PFSK-1 (cell line): ENCODE measurements around the gene CEACAM19.

Experiments
- FOXP2 ChIP-seq: optimal IDR thresholded peaks from 2 replicates; pipeline ENCODE3; 2011; ENCODE audit warnings: borderline replicate concordance, control low read depth, inconsistent platforms; ENCODE audit not compliant: insufficient read depth; ENCODE audit errors: extremely low read length, extremely low read depth
- POLR2AphosphoS5 ChIP-seq: IDR thresholded peaks from 2 replicates; pipeline ENCODE4 v1.6.1; 2012; ENCODE audit warnings: low read depth, mild to moderate bottlenecking, control low read depth, low read length, moderate library complexity
- REST ChIP-seq, 2 experiments: IDR thresholded peaks; 2 replicates each; pipeline versions ENCODE4 v1.6.1 to v1.8.0; 2011 to 2012; ENCODE audit warnings: low read depth in 2 of 2, low read length in 2 of 2, control low read depth in 1 of 2, inconsistent platforms in 1 of 2, mild to moderate bottlenecking in 1 of 2, moderate library complexity in 1 of 2; ENCODE audit not compliant: insufficient read depth in 1 of 2
- SIN3A ChIP-seq: IDR thresholded peaks from 2 replicates; pipeline ENCODE4 v1.6.1; 2012; ENCODE audit warnings: mild to moderate bottlenecking, low read length, moderate library complexity, borderline replicate concordance; ENCODE audit not compliant: insufficient read depth
- TAF1 ChIP-seq: IDR thresholded peaks from 2 replicates; pipeline ENCODE4 v1.6.1; 2012; ENCODE audit warnings: low read length, control low read depth, borderline replicate concordance; ENCODE audit not compliant: insufficient read depth

CEACAM19 gene

DNA sequence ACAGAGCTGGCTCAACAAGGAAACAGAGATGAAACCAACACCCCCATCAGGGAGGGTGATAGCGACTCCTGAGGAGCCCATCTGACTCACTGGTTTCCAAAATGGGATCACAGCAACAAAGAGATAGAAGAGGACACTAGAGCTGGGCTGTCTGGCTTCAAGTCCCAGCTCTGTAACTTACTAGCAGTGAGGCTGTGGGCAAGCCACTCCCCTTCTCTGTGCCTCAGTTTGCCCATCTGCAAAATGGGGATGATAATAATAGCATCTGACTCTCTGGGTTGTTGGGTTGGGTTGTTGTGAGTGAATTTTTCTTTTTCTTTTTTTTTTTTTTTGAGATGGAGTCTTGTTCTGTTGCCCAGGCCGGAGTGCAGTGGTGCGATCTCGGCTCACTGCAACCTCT lies 43.7 kb upstream of the CEACAM19 start:
- TF ChIP-seq FOXP2 = no peak
- TF ChIP-seq REST (IDR thresholded peaks at IDR 0.05; ENCODE audit: insufficient read depth in 1 of 2, low read depth in 2 of 2, low read length in 2 of 2) = no peak
- TF ChIP-seq SIN3A = no peak
- TF ChIP-seq TAF1 = no peak
- no peak for TF ChIP-seq POLR2AphosphoS5

- TF ChIP-seq REST (IDR thresholded peaks at IDR 0.05; ENCODE audit: insufficient read depth in 1 of 2, low read depth in 2 of 2, low read length in 2 of 2) (no peak), POLR2AphosphoS5 (no peak), TAF1 (no peak), FOXP2 (no peak), SIN3A (no peak)
Observed at GRCh38 chr19:44628793-44629192, 42.5 kb upstream of the CEACAM19 start.

DNA sequence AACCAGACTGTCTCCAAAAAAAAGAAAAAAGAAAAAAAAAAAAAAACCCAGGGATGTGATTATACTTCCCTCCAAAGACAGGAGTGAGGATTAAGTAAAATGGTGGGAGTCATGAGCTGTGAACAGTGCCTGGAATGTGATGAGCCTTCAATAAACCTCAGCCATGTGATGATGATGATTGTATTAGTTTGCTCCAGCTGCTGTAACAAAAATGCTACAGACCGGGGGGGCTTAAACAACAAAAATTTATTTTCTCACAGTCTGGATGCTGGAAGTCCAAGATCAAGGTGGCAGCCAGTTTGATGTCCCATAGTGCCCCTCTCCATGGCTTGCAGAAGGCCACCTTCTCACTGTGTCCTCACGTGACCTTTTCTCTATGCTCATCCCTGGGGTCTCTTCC lies 36.5 kb upstream of the CEACAM19 start:
- TF ChIP-seq POLR2AphosphoS5 (no peak), REST (IDR thresholded peaks at IDR 0.05; ENCODE audit: insufficient read depth in 1 of 2, low read depth in 2 of 2, low read length in 2 of 2) (no peak), FOXP2 (no peak), SIN3A (no peak), TAF1 (no peak)

GRCh38 chr19:44635581-44636438 lies 35.5 kb upstream of the CEACAM19 start:
- TF ChIP-seq FOXP2 (no peak), SIN3A (no peak), TAF1 (no peak), REST (IDR thresholded peaks at IDR 0.05; ENCODE audit: insufficient read depth in 1 of 2, low read depth in 2 of 2, low read length in 2 of 2) (no peak), POLR2AphosphoS5 (no peak)
